ENCODE results near the gene HDAC3. TPM values are rescaled to one million over a fixed set of nuclear protein-coding genes. Genes with fewer than 3 reads are reported as not detected.

HDAC3 gene
- total RNA-seq, 2 donors from 2014 or later: 36.6 to 44.0 TPM

DNA sequence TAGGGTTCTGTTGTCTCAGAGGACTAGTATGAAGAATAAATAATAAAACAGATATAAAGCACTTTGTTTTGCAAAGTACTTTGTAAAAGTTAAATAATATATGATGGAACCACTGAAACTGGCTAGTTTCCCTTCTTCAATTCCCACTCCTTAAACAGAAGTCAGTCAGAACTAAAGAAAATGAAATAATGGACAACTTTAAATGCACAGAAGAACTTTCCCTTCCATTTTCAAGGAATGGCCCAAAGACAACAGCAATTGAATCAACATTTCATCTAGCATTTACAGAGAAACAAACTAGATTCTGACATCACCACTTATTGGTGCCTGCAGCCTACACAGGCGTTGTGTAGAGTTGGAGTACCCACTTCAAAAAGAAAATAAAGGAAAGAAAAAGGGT lies 34.0 kb downstream of the HDAC3 start:
- Histone ChIP-seq H3K27ac (no peak overlapping the region), H3K27me3 (no peaks in the 10 kb centered on the region), H3K9me3 (no peaks in the 10 kb centered on the region), H3K9ac (ENCODE audit: low read depth in 2 of 2, low read length in 2 of 2) (no peak overlapping the region), H3K4me1 (peaks cover 5% of the 10 kb centered on the region), H3K4me3 (no peak overlapping the region), H3K36me3 (no peaks in the 10 kb centered on the region)
- TF ChIP-seq, protein P1, sequence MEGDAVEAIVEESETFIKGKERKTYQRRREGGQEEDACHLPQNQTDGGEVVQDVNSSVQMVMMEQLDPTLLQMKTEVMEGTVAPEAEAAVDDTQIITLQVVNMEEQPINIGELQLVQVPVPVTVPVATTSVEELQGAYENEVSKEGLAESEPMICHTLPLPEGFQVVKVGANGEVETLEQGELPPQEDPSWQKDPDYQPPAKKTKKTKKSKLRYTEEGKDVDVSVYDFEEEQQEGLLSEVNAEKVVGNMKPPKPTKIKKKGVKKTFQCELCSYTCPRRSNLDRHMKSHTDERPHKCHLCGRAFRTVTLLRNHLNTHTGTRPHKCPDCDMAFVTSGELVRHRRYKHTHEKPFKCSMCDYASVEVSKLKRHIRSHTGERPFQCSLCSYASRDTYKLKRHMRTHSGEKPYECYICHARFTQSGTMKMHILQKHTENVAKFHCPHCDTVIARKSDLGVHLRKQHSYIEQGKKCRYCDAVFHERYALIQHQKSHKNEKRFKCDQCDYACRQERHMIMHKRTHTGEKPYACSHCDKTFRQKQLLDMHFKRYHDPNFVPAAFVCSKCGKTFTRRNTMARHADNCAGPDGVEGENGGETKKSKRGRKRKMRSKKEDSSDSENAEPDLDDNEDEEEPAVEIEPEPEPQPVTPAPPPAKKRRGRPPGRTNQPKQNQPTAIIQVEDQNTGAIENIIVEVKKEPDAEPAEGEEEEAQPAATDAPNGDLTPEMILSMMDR (IDR thresholded peaks at IDR 0.05): no peak
- no peak for DNase-seq
- intact Hi-C loops (cut with DNase I): no loop called here

DNA sequence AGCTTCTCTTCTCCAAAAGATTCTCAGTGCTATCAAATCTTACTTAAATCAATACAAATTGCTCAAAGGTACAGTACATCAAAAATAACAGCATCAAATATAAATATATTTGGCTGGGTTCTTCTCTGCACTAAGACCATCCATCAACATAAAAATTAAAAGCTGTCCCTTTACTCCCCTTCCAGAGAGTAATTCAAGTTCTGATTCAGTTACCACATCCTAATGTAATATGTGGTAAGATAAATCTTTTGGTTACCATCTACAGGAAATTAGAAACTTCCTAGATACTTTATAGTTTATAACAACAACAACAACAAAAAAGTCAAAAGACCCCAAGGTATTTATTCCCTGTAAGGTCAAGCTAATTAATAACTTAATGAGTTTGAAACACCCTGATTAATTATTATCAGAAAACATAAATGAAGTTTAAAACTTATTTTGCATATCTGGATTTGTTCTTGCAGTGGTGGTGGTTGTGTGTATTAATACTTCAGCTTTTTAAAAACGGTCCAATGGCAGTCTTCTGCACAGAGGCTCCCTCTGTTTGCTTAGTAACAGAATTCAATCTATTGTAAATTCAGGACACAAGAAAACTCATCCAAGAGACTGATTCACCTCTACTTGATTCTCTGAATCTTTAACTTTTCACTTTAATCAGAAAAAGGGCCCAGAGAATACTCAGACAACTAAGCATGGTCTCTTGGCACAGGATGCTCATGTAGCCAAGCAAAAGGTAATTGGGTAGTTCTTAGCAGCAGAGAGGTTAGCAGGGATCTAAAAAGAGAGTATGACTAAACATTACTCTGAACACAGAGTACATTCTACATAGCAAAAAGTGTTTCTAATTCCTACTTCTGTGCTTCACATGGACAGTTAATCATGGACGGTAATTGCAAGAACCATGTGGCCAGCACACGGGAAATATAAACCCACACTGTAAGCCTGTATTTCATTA lies 38.0 kb downstream of the HDAC3 start:
- Histone ChIP-seq H3K4me3 (no peak overlapping the region), H3K4me1 (no peaks in the 10 kb centered on the region), H3K9me3 (no peaks in the 10 kb centered on the region), H3K36me3 (no peaks in the 10 kb centered on the region), H3K9ac (ENCODE audit: low read depth in 2 of 2, low read length in 2 of 2) (no peak overlapping the region), H3K27me3 (no peaks in the 10 kb centered on the region), H3K27ac (no peak overlapping the region)
- no peak for DNase-seq
- intact Hi-C loops (cut with DNase I): no loop called here
- TF ChIP-seq, protein P1 (IDR thresholded peaks at IDR 0.05): no peak

DNA sequence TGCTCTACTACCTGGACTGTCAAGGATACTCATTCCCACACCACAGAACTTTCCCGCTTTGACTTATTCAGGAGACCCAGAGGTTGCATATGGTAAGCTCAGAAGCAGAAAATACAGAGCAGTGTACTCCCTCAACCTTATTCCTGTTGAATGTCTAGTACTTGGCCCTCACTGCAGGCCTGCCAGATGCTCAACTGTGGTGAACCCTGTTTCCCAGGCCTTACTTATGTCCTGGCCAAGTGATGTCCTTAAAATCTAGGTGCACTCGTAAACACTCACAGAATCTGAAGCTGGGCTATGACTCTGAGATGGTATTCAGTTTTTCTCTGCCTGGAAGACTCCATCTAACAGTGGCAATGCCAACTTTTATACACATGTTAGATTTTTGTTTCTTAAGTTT lies 38.8 kb downstream of the HDAC3 start:
- no peaks in the 10 kb centered on the region for H3K4me1 ChIP-seq
- no peaks in the 10 kb centered on the region for H3K9me3 ChIP-seq
- H3K27ac ChIP-seq: no peak overlapping the region
- intact Hi-C loops (cut with DNase I): no loop called here
- no peak overlapping the region for H3K4me3 ChIP-seq
- H3K9ac ChIP-seq (ENCODE audit: low read depth in 2 of 2, low read length in 2 of 2): no peak overlapping the region
- DNase-seq: no peak
- TF ChIP-seq, protein P1 (IDR thresholded peaks at IDR 0.05): no peak
- H3K36me3 ChIP-seq: no peaks in the 10 kb centered on the region
- H3K27me3 ChIP-seq: no peaks in the 10 kb centered on the region

DNA sequence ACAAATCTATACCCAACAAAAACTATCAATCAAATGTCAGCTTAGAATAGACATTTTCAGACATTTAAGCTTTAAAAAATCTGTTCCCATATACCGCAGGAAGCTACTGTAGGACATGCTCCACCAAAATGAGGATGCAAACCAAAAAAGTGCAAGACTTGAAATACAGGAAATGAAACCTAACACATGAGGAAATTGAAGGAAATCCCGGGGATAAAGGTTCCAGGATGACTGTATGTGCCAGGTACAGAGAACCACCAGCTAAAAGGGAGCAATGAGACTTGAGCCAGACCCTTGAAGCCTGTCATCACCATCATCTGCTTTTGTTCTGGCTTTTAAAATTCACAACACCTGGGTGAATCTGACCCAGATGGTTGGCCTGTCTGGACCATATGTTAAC lies 39.3 kb downstream of the HDAC3 start:
- DNase-seq: no peak
- TF ChIP-seq, protein P1 (IDR thresholded peaks at IDR 0.05): no peak

DNA sequence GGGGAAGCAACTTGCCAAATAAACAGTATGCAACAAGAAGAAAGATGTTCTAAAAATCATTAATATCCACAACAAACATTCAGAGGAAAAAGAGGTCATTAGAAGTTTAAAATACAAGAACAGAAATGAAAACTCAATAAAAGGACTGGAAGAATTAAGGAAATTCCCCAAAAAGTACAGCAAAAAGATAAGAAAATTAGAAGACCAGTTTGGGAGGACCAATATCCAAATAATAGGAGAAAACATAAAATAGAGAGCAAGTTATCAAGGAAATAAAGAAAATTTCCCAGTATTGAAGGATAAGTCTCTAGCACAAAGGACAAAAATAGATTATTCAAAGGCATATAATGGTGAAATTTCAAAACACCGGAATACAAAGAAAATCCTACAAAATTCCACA lies 39.8 kb downstream of the HDAC3 start:
- no peaks in the 10 kb centered on the region for H3K27me3 ChIP-seq
- no peak for DNase-seq
- intact Hi-C loops (cut with DNase I): no loop called here
- H3K4me3 ChIP-seq: no peak overlapping the region
- H3K4me1 ChIP-seq: no peaks in the 10 kb centered on the region
- no peaks in the 10 kb centered on the region for H3K36me3 ChIP-seq
- no peak overlapping the region for H3K9ac ChIP-seq (ENCODE audit: low read depth in 2 of 2, low read length in 2 of 2)
- TF ChIP-seq, protein P1 (IDR thresholded peaks at IDR 0.05): no peak
- H3K27ac ChIP-seq: no peak overlapping the region
- no peaks in the 10 kb centered on the region for H3K9me3 ChIP-seq

More for the DNA sequence above, 39.3 kb downstream of the HDAC3 start:
- Histone ChIP-seq H3K4me1 (no peaks in the 10 kb centered on the region), H3K36me3 (no peaks in the 10 kb centered on the region), H3K27ac (no peak overlapping the region), H3K9ac (ENCODE audit: low read depth in 2 of 2, low read length in 2 of 2) (no peak overlapping the region), H3K4me3 (no peak overlapping the region), H3K27me3 (no peaks in the 10 kb centered on the region), H3K9me3 (no peaks in the 10 kb centered on the region)
- intact Hi-C loops (cut with DNase I): no loop called here

Data from colonic mucosa (tissue), 4 donors.